ENCODE results near the gene SUSD1. TPM values are rescaled to one million over a fixed set of nuclear protein-coding genes. Genes with fewer than 3 reads are reported as not detected.
A peak's percentile ranks its signal among the peaks of the same experiment; 100 is the strongest.

SUSD1 gene
- total and polyA plus RNA-seq, 2 of the 13 experiments (the other 11 are each of a cell fraction or from before 2014, with no cell fraction given), result 25.9 to 32.3 TPM

DNA sequence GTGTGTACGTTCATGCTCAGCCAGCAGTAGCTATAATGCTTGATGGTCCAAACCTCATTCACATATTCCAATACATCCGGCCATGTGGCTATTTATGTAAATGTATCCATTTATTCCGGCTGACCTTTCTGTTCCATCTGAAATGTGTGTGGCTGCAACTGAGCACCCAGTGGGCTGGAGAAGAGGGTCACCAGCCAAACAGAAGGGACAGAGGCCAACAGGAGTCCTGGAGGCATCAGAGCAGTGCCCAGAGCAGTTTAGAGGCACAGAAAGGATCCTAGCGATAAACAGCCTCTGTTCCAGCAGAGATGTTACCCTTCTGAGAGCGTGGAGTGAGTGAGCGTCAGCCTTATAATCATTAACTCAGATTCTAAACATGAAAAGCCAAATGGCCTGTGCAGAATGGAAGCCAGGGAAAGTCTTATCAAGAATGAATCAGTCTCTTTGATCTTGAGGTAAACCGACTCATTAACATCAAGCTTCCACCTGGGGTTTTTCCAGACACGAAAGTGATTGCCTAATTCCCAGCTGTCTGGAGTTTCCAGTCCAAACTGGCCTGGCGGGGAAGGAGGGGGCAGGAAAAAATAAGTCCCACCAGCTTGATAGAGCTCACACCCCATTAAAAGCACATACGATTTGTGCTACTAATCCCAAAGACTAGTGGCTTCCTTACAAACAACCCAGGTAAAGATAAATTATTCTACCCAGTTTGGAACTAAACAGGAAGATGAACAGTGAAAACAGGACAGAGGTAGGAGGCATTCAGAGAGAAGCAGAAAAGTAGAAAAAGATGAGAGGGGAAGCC, 55.7 kb downstream of the SUSD1 start (continued):
- TF ChIP-seq, protein P1, sequence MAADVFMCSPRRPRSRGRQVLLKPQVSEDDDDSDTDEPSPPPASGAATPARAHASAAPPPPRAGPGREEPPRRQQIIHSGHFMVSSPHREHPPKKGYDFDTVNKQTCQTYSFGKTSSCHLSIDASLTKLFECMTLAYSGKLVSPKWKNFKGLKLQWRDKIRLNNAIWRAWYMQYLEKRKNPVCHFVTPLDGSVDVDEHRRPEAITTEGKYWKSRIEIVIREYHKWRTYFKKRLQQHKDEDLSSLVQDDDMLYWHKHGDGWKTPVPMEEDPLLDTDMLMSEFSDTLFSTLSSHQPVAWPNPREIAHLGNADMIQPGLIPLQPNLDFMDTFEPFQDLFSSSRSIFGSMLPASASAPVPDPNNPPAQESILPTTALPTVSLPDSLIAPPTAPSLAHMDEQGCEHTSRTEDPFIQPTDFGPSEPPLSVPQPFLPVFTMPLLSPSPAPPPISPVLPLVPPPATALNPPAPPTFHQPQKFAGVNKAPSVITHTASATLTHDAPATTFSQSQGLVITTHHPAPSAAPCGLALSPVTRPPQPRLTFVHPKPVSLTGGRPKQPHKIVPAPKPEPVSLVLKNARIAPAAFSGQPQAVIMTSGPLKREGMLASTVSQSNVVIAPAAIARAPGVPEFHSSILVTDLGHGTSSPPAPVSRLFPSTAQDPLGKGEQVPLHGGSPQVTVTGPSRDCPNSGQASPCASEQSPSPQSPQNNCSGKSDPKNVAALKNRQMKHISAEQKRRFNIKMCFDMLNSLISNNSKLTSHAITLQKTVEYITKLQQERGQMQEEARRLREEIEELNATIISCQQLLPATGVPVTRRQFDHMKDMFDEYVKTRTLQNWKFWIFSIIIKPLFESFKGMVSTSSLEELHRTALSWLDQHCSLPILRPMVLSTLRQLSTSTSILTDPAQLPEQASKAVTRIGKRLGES (CRISPR knock-in tag; IDR thresholded peaks at IDR 0.05; ENCODE audit: borderline replicate concordance), result no peak
- TF ChIP-seq GFI1 (CRISPR knock-in tag; IDR thresholded peaks at IDR 0.05; ENCODE audit: borderline replicate concordance) (peak; percentile 79), GATAD2A (CRISPR knock-in tag; IDR thresholded peaks at IDR 0.05) (peak; percentile 87), ZNF556 (CRISPR knock-in tag; IDR thresholded peaks at IDR 0.05; ENCODE audit: borderline replicate concordance) (peak; percentile 78), ONECUT2 (CRISPR knock-in tag; IDR thresholded peaks at IDR 0.05) (0 out of 2 replicates have a peak, but pooled peaks have one; percentile 31), MTA3 (CRISPR knock-in tag; IDR thresholded peaks at IDR 0.05) (no peak), ZNF572 (CRISPR knock-in tag; IDR thresholded peaks at IDR 0.05) (no peak), HDAC1 (CRISPR knock-in tag; IDR thresholded peaks at IDR 0.05) (no peak; the same call in 1 of the 2 replicates), MEIS2 (CRISPR knock-in tag; IDR thresholded peaks at IDR 0.05) (peak; percentile 26; the same call in 1 of the 2 replicates), SRF (IDR thresholded peaks at IDR 0.05; ENCODE audit: low read depth, low read length) (no peak), ZSCAN21 (CRISPR knock-in tag; IDR thresholded peaks at IDR 0.05; ENCODE audit: borderline replicate concordance) (0 out of 2 replicates have a peak, but pooled peaks have one; percentile 17), CHD4 (IDR thresholded peaks at IDR 0.05; ENCODE audit: borderline replicate concordance, low read length) (0 out of 2 replicates have a peak, but pooled peaks have one; percentile 53), ZNF547 (CRISPR knock-in tag; IDR thresholded peaks at IDR 0.05) (no peak), ZNF891 (CRISPR knock-in tag; IDR thresholded peaks at IDR 0.05) (no peak), ZNF775 (CRISPR knock-in tag; IDR thresholded peaks at IDR 0.05; ENCODE audit: borderline replicate concordance) (peak; percentile 56; the same call in 1 of the 2 replicates), MED13 (CRISPR knock-in tag; IDR thresholded peaks at IDR 0.05) (0 out of 2 replicates have a peak, but pooled peaks have one; percentile 64), ZNF329 (CRISPR knock-in tag; IDR thresholded peaks at IDR 0.05; ENCODE audit: low read depth) (no peak)
- TF ChIP-seq, protein P2, sequence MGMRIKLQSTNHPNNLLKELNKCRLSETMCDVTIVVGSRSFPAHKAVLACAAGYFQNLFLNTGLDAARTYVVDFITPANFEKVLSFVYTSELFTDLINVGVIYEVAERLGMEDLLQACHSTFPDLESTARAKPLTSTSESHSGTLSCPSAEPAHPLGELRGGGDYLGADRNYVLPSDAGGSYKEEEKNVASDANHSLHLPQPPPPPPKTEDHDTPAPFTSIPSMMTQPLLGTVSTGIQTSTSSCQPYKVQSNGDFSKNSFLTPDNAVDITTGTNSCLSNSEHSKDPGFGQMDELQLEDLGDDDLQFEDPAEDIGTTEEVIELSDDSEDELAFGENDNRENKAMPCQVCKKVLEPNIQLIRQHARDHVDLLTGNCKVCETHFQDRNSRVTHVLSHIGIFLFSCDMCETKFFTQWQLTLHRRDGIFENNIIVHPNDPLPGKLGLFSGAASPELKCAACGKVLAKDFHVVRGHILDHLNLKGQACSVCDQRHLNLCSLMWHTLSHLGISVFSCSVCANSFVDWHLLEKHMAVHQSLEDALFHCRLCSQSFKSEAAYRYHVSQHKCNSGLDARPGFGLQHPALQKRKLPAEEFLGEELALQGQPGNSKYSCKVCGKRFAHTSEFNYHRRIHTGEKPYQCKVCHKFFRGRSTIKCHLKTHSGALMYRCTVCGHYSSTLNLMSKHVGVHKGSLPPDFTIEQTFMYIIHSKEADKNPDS (CRISPR knock-in tag; IDR thresholded peaks at IDR 0.05), result 0 out of 2 replicates have a peak, but pooled peaks have one; percentile 27
- TF ChIP-seq, protein P3, sequence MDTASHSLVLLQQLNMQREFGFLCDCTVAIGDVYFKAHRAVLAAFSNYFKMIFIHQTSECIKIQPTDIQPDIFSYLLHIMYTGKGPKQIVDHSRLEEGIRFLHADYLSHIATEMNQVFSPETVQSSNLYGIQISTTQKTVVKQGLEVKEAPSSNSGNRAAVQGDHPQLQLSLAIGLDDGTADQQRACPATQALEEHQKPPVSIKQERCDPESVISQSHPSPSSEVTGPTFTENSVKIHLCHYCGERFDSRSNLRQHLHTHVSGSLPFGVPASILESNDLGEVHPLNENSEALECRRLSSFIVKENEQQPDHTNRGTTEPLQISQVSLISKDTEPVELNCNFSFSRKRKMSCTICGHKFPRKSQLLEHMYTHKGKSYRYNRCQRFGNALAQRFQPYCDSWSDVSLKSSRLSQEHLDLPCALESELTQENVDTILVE (CRISPR knock-in tag; IDR thresholded peaks at IDR 0.05), result peak; percentile 69; the same call in 1 of the 2 replicates
- TF ChIP-seq, protein P4, sequence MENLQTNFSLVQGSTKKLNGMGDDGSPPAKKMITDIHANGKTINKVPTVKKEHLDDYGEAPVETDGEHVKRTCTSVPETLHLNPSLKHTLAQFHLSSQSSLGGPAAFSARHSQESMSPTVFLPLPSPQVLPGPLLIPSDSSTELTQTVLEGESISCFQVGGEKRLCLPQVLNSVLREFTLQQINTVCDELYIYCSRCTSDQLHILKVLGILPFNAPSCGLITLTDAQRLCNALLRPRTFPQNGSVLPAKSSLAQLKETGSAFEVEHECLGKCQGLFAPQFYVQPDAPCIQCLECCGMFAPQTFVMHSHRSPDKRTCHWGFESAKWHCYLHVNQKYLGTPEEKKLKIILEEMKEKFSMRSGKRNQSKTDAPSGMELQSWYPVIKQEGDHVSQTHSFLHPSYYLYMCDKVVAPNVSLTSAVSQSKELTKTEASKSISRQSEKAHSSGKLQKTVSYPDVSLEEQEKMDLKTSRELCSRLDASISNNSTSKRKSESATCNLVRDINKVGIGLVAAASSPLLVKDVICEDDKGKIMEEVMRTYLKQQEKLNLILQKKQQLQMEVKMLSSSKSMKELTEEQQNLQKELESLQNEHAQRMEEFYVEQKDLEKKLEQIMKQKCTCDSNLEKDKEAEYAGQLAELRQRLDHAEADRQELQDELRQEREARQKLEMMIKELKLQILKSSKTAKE (CRISPR knock-in tag; IDR thresholded peaks at IDR 0.05; ENCODE audit: borderline replicate concordance), result peak; percentile 85

Measured in HepG2 (cell line).